Measurements from ENCODE around the gene GFI1. TPM values are rescaled to one million over a fixed set of nuclear protein-coding genes. Genes with fewer than 3 reads are reported as not detected.
"Not testable (repeated sequence)": the region's sequence is repeated elsewhere in the genome, so short reads cannot be mapped to it uniquely, and the experiment has no call there.

GFI1 gene
- total RNA-seq, 2 experiments from 2014 or later, result 87.8 to 101 TPM

- CTCF ChIA-PET, result no interaction called here
- no peak overlapping the region for H3K4me3 Mint-ChIP-seq
- no peak for ATAC-seq
- H3K27ac Mint-ChIP-seq, result no peak overlapping the region
- no peak for DNase-seq
- no peaks in the 10 kb centered on the region for H3K9me3 Mint-ChIP-seq (ENCODE audit: low read depth)
- H3K4me1 Mint-ChIP-seq, result peaks cover 16% of the 10 kb centered on the region
- peaks cover 5% of the 10 kb centered on the region for H3K27me3 Mint-ChIP-seq
- no peaks in the 10 kb centered on the region for H3K36me3 Mint-ChIP-seq
These were observed 40.9 kb downstream of the GFI1 start for GRCh38 chr1:92445865-92446264.

GRCh38 chr1:92444351-92444750 is 42.4 kb downstream of the GFI1 start:
- Mint-ChIP-seq H3K27ac (no peak overlapping the region), H3K4me3 (no peak overlapping the region), H3K27me3 (peaks cover 5% of the 10 kb centered on the region), H3K36me3 (no peaks in the 10 kb centered on the region), H3K9me3 (ENCODE audit: low read depth) (no peaks in the 10 kb centered on the region), H3K4me1 (peaks cover 20% of the 10 kb centered on the region)
- CTCF ChIA-PET, result no interaction called here
- DNase-seq, result no peak
- no peak for ATAC-seq

GRCh38 chr1:92443893-92444292 is 42.8 kb downstream of the GFI1 start:
- no peak for ATAC-seq
- Mint-ChIP-seq H3K9me3 (ENCODE audit: low read depth) (no peaks in the 10 kb centered on the region), H3K27me3 (peaks cover 5% of the 10 kb centered on the region), H3K4me1 (peaks cover 25% of the 10 kb centered on the region), H3K4me3 (no peak overlapping the region), H3K36me3 (peaks cover 1% of the 10 kb centered on the region), H3K27ac (no peak overlapping the region)
- CTCF ChIA-PET, result no interaction called here
- no peak for DNase-seq

- Mint-ChIP-seq H3K27ac (no peak overlapping the region), H3K4me1 (peaks cover 22% of the 10 kb centered on the region), H3K4me3 (no peak overlapping the region), H3K36me3 (peaks cover 1% of the 10 kb centered on the region), H3K27me3 (peaks cover 3% of the 10 kb centered on the region), H3K9me3 (ENCODE audit: low read depth) (no peaks in the 10 kb centered on the region)
- CTCF ChIA-PET, result interaction anchor here (0.9 to 1.2 kb wide), 2 partner anchors 12 to 155 kb away, joined by 3 to 4 read pairs; no protein-coding TSS in a partner anchor
- ATAC-seq, result no peak
- no peak for DNase-seq
These were observed 44.4 kb downstream of the GFI1 start for GRCh38 chr1:92442351-92442750.

- CTCF ChIA-PET, result interaction anchor here (0.9 to 1.2 kb wide), 2 partner anchors 13 to 155 kb away, joined by 3 to 4 read pairs; no protein-coding TSS in a partner anchor
- Mint-ChIP-seq H3K27ac (no peak overlapping the region), H3K36me3 (peaks cover 1% of the 10 kb centered on the region), H3K4me3 (no peak overlapping the region), H3K27me3 (peaks cover 3% of the 10 kb centered on the region), H3K4me1 (peaks cover 20% of the 10 kb centered on the region), H3K9me3 (ENCODE audit: low read depth) (no peaks in the 10 kb centered on the region)
- ATAC-seq, result no peak
- no peak for DNase-seq
These were observed 44.9 kb downstream of the GFI1 start for GRCh38 chr1:92441697-92442342.

GRCh38 chr1:92441316-92441696 is 45.4 kb downstream of the GFI1 start:
- H3K4me3 Mint-ChIP-seq, result no peak overlapping the region
- peaks cover 16% of the 10 kb centered on the region for H3K4me1 Mint-ChIP-seq
- H3K36me3 Mint-ChIP-seq, result peaks cover 1% of the 10 kb centered on the region
- DNase-seq (no peak), ATAC-seq (no peak)
- no peaks in the 10 kb centered on the region for H3K27me3 Mint-ChIP-seq
- CTCF ChIA-PET, result no interaction called here
- no peak overlapping the region for H3K27ac Mint-ChIP-seq
- H3K9me3 Mint-ChIP-seq (ENCODE audit: low read depth), result no peaks in the 10 kb centered on the region

- H3K27me3 Mint-ChIP-seq, result no peaks in the 10 kb centered on the region
- DNase-seq, result peak; percentile 45
These were observed 47.4 kb downstream of the GFI1 start for GRCh38 chr1:92439291-92439690.

GRCh38 chr1:92434572-92434971 is 52.2 kb downstream of the GFI1 start:
- CTCF ChIA-PET; ATAC-seq; H3K4me3 Mint-ChIP-seq; H3K4me1 Mint-ChIP-seq; H3K36me3 Mint-ChIP-seq; DNase-seq; H3K27me3 Mint-ChIP-seq; H3K27ac Mint-ChIP-seq; H3K9me3 Mint-ChIP-seq (ENCODE audit: low read depth): not testable (repeated sequence)

More at GRCh38 chr1:92439291-92439690, 47.4 kb downstream of the GFI1 start:
- Mint-ChIP-seq H3K36me3 (peaks cover 5% of the 10 kb centered on the region), H3K27ac (peak overlapping the region; percentile 31), H3K9me3 (ENCODE audit: low read depth) (no peaks in the 10 kb centered on the region), H3K4me3 (no peak overlapping the region), H3K4me1 (peaks cover 14% of the 10 kb centered on the region)
- no peak for ATAC-seq
- CTCF ChIA-PET, result no interaction called here

- H3K27me3 Mint-ChIP-seq, result no peaks in the 10 kb centered on the region
- no peaks in the 10 kb centered on the region for H3K4me1 Mint-ChIP-seq
- ATAC-seq (no peak), DNase-seq (no peak)
- H3K36me3 Mint-ChIP-seq, result peaks cover 2% of the 10 kb centered on the region
- H3K9me3 Mint-ChIP-seq (ENCODE audit: low read depth), result no peaks in the 10 kb centered on the region
- no peak overlapping the region for H3K27ac Mint-ChIP-seq
- CTCF ChIA-PET, result no interaction called here
- H3K4me3 Mint-ChIP-seq, result no peak overlapping the region
These were observed 56.7 kb downstream of the GFI1 start for GRCh38 chr1:92430030-92430429.

GRCh38 chr1:92425617-92426016 is 61.1 kb downstream of the GFI1 start:
- no peaks in the 10 kb centered on the region for H3K4me1 Mint-ChIP-seq
- no peaks in the 10 kb centered on the region for H3K36me3 Mint-ChIP-seq
- no peak for DNase-seq
- no peaks in the 10 kb centered on the region for H3K27me3 Mint-ChIP-seq
- no peak overlapping the region for H3K27ac Mint-ChIP-seq
- CTCF ChIA-PET, result no interaction called here
- ATAC-seq, result no peak
- no peaks in the 10 kb centered on the region for H3K9me3 Mint-ChIP-seq (ENCODE audit: low read depth)
- H3K4me3 Mint-ChIP-seq, result no peak overlapping the region

Other genes starting within 250 kb of the GFI1 start
- 10 to 100 TPM; 25.7 to 26.0 TPM for gene GLMN, start 187.9 kb downstream of the GFI1 start, total RNA-seq
- 10 to 100 TPM; 37.1 to 41.4 TPM for gene RPAP2, start 187.9 kb downstream of the GFI1 start, total RNA-seq